Spleen (tissue), 11 donors: ENCODE results near the gene NHERF1. TPM values are rescaled to one million over a fixed set of nuclear protein-coding genes. Genes with fewer than 3 reads are reported as not detected.

Experiments used
- DNase-seq: peaks from one replicate; pipeline ENCODE4 v3.0.0-alpha.2; 2020
- H3K27ac ChIP-seq, 8 donors: fragments of 200-600 bp; sonication (generic) in 7 of 8; 1 replicate in 4 of 8; 2 replicates in 4 of 8; pipeline versions ENCODE4 v1.5.0 to v1.8.0; 2016 to 2021; ENCODE audit warnings: inconsistent platforms in 4 of 8, mild to moderate bottlenecking in 4 of 8, moderate library complexity in 1 of 8
- H3K27me3 ChIP-seq, 7 donors: fragments of 200-600 bp; sonication (generic) in 6 of 7; replicated peaks in 1 of 7; 1 replicate in 4 of 7; 2 replicates in 3 of 7; pipeline versions ENCODE4 v1.5.0 to v1.8.0; 2016 to 2021; ENCODE audit warnings: inconsistent platforms in 3 of 7, mild to moderate bottlenecking in 1 of 7
- H3K36me3 ChIP-seq, 6 donors: fragments of 200-600 bp; sonication (generic) in 5 of 6; 1 replicate in 4 of 6; 2 replicates in 2 of 6; pipeline versions ENCODE4 v1.5.0 to v1.8.0; 2016 to 2021; ENCODE audit warnings: inconsistent platforms in 2 of 6
- H3K4me1 ChIP-seq, 6 donors: fragments of 200-600 bp; sonication (generic) in 5 of 6; 1 replicate in 3 of 6; 2 replicates in 3 of 6; pipeline versions ENCODE4 v1.5.0 to v1.8.0; 2016 to 2021; ENCODE audit warnings: inconsistent platforms in 3 of 6
- H3K4me3 ChIP-seq, 8 donors: fragments of 200-600 bp; sonication (generic) in 7 of 8; 1 replicate in 4 of 8; 2 replicates in 4 of 8; pipeline versions ENCODE4 v1.5.0 to v1.8.0; 2016 to 2021; ENCODE audit warnings: inconsistent platforms in 4 of 8, mild to moderate bottlenecking in 4 of 8, moderate library complexity in 2 of 8
- H3K9me3 ChIP-seq, 8 donors: fragments of 200-600 bp; sonication (generic) in 7 of 8; 1 replicate in 4 of 8; 2 replicates in 4 of 8; pipeline versions ENCODE4 v1.5.0 to v1.8.0; 2016 to 2021; ENCODE audit warnings: inconsistent platforms in 4 of 8
- CTCF ChIP-seq, 11 experiments: fragments of 200-600 bp in 7 of 11; fragments of 450-650 bp in 4 of 11; sonication (generic) in 4 of 11; IDR thresholded peaks in 8 of 11; conservative IDR thresholded peaks in 3 of 11; 1 replicate in 7 of 11; 2 replicates in 4 of 11; pipeline versions ENCODE4 v1.4.0 to v1.8.0; 2016 to 2021; ENCODE audit warnings: antibody characterized with exemption in 11 of 11, inconsistent platforms in 4 of 11, mild to moderate bottlenecking in 1 of 11
- POLR2A ChIP-seq, 3 donors: fragments of 450-650 bp; IDR thresholded peaks; one replicate each; pipeline ENCODE4 v1.5.1; 2017; ENCODE audit warnings: antibody characterized with exemption in 3 of 3, mild to moderate bottlenecking in 1 of 3
- POLR2AphosphoS5 ChIP-seq, 3 donors: sonication (generic); formaldehyde crosslinking; IDR thresholded peaks; one replicate each; pipeline ENCODE4 v1.5.1; 2017; ENCODE audit warnings: antibody characterized with exemption in 3 of 3
- WGBS, 5 donors: extraction: QIAGEN DNeasy Blood & Tissue Kit in 3 of 5; methylation state at CpG; one replicate each; pipeline versions ENCODE4 v1.1.5 to v1.1.7; 2013 to 2018; 5-methylcytosine and 5-hydroxymethylcytosine counted together
- intact Hi-C: fragments of 100-400 bp; cut with DNase I; formaldehyde crosslinking; loops from one replicate; pipeline ENCODE4 v1.15.0; 2023; ENCODE audit warnings: low total_unique reads
- polyA plus RNA-seq, 3 donors: library from polyadenylated mRNA; stranded (reverse); fragments of 200-250 nt; gene quantifications; one replicate each; pipeline ENCODE4 v1.2.1, GENCODE V29; 2013
- total RNA-seq, 7 donors: library from RNA; depleted of rRNA in 3 of 7; stranded (reverse); fragments of >200 nt in 3 of 7; fragmentation: NEBNext Ultra II Directional in 4 of 7; extraction: Animal tissue kit (Norgen Biotek cat#: 25700) in 4 of 7; gene quantifications; one replicate each; pipeline versions ENCODE4 v1.1.0 to v1.2.1, GENCODE V29; 2016 to 2021
- donor health status: healthy with polysubstance abuse.
- donor health status: DM: no; HTN: no; CAD: no; lungs with moderate emphysema.
- donor health status: DM: no; HTN: no; CAD: no.
- donor health status: Bipolar disorder and iron deficiency.
- donor health status: healthy.
- donor health status: DM: no; HTN: no; CAD: no.
- donor health status: DM: yes; HTN: yes; CAD: no.

Gene NHERF1
- total and polyA plus RNA-seq, 10 donors, result 28.7 to 85.6 (median 52.0) TPM

- H3K27ac ChIP-seq, result no peak overlapping the region
- TF ChIP-seq POLR2AphosphoS5 (IDR thresholded peaks at IDR 0.05) (no peak), CTCF (IDR thresholded peaks at IDR 0.05 in 8 of 11, conservative IDR thresholded peaks at IDR 0.05 in 3 of 11) (no peak), POLR2A (IDR thresholded peaks at IDR 0.05) (no peak)
- no peaks in the 10 kb centered on the region for H3K4me1 ChIP-seq
- H3K4me3 ChIP-seq, result no peak overlapping the region
- intact Hi-C loops, result loop anchor here (10.0 kb wide), 1 partner anchor 136 kb away; the partner anchor contains the start of gene OTOP3
- 94 to 100% (median 98%) methylated on average over 4 to 14 of the region's 14 CpGs; no CpG with 5 or more reads in 1 of the 5 donors for WGBS, 5 donors
- no peaks in the 10 kb centered on the region for H3K27me3 ChIP-seq
- no peak for DNase-seq
- no peaks in the 10 kb centered on the region for H3K9me3 ChIP-seq
- peaks cover 0 to 100% (median 72%) of the 10 kb centered on the region in 6 donors for H3K36me3 ChIP-seq
Observed at GRCh38 chr17:74799097-74799496, 50.7 kb downstream of the NHERF1 start.

GRCh38 chr17:74800531-74800930, 52.1 kb downstream of the NHERF1 start:
- DNase-seq, result no peak
- no peaks in the 10 kb centered on the region for H3K27me3 ChIP-seq
- peaks cover 0 to 100% (median 66%) of the 10 kb centered on the region in 6 donors for H3K36me3 ChIP-seq
- TF ChIP-seq CTCF (IDR thresholded peaks at IDR 0.05 in 8 of 11, conservative IDR thresholded peaks at IDR 0.05 in 3 of 11) (no peak), POLR2AphosphoS5 (IDR thresholded peaks at IDR 0.05) (no peak), POLR2A (IDR thresholded peaks at IDR 0.05) (no peak)
- no peak overlapping the region for H3K4me3 ChIP-seq
- no peak overlapping the region for H3K27ac ChIP-seq
- H3K4me1 ChIP-seq, result no peaks in the 10 kb centered on the region
- H3K9me3 ChIP-seq, result no peaks in the 10 kb centered on the region
- intact Hi-C loops, result no loop called here
- 79 to 91% (median 89%) methylated on average over 7 of the region's 7 CpGs for WGBS, 5 donors

- H3K9me3 ChIP-seq, result no peaks in the 10 kb centered on the region
- H3K4me1 ChIP-seq, result no peaks in the 10 kb centered on the region
- DNase-seq, result no peak
- H3K36me3 ChIP-seq, result peaks cover 0 to 99% (median 55%) of the 10 kb centered on the region in 6 donors
- H3K4me3 ChIP-seq, result no peak overlapping the region
- 71 to 96% (median 95%) methylated on average over 8 of the region's 8 CpGs for WGBS, 5 donors
- TF ChIP-seq POLR2AphosphoS5 (IDR thresholded peaks at IDR 0.05) (no peak), CTCF (IDR thresholded peaks at IDR 0.05 in 8 of 11, conservative IDR thresholded peaks at IDR 0.05 in 3 of 11) (no peak), POLR2A (IDR thresholded peaks at IDR 0.05) (no peak)
- H3K27ac ChIP-seq, result no peak overlapping the region
- intact Hi-C loops, result no loop called here
- H3K27me3 ChIP-seq, result no peaks in the 10 kb centered on the region
Observed at GRCh38 chr17:74801896-74802295, 53.5 kb downstream of the NHERF1 start.

GRCh38 chr17:74803388-74803930, 55.0 kb downstream of the NHERF1 start:
- 94 to 97% (median 96%) methylated on average over 12 of the region's 12 CpGs for WGBS, 5 donors
- TF ChIP-seq POLR2A (IDR thresholded peaks at IDR 0.05), result no peak
- TF ChIP-seq CTCF (IDR thresholded peaks at IDR 0.05 in 8 of 11, conservative IDR thresholded peaks at IDR 0.05 in 3 of 11), result no peak
- no peak for TF ChIP-seq POLR2AphosphoS5 (IDR thresholded peaks at IDR 0.05)
- Histone ChIP-seq H3K9me3 (no peaks in the 10 kb centered on the region), H3K4me1 (peaks cover 0 to 8% (median 0%) of the 10 kb centered on the region in 6 donors), H3K27me3 (no peaks in the 10 kb centered on the region), H3K4me3 (no peak overlapping the region), H3K36me3 (peaks cover 0 to 98% (median 44%) of the 10 kb centered on the region in 6 donors), H3K27ac (no peak overlapping the region)
- intact Hi-C loops, result no loop called here
- DNase-seq, result no peak
